GM18526 (cell line): ENCODE results near the gene CFAP45.

Experiments
- POLR2A ChIP-seq: IDR thresholded peaks from 3 replicates; pipeline ENCODE4 v1.6.1; 2011; ENCODE audit not compliant: insufficient read length; ENCODE audit errors: extremely low read depth

Gene CFAP45

DNA sequence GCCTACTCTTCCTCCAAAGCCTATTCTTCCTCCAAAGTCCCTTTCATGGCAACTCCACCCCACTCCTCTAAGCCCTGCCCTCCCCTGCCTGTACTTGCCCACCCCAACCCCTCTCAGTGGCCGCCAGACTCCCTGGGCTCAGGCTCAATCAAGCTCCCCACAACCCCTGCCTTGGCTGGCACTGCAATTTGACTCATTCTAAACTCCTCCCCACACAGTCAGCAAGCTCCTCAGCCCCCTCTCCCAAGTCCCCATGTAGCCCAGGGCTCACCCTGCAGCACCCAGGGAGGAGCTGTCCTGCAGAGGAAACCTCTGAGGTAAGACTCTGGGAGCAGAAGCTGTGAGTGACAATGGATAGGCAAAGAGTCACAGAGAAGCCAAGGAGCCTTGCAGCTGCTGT, 33.9 kb downstream of the CFAP45 start:
- no peak for TF ChIP-seq POLR2A

DNA sequence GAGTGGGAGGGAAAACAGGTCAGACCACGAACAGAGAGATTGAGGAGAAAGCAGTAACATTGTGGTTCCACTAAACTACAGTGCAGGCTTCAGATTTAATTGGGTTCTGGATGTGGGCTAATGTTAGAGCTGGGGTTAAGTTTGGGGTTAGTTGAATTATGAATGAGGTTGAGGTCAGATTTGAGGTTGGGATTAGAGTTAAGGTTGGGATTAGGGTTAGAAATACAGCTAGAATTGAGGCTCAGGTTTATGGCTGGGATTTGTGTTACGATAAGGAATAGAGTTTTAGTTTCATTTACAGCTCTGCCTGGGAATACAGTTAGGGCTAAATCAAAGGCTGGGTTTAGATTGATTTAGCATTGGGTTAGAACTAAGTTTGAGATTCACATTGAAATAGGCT, 35.7 kb downstream of the CFAP45 start:
- TF ChIP-seq POLR2A = no peak

DNA sequence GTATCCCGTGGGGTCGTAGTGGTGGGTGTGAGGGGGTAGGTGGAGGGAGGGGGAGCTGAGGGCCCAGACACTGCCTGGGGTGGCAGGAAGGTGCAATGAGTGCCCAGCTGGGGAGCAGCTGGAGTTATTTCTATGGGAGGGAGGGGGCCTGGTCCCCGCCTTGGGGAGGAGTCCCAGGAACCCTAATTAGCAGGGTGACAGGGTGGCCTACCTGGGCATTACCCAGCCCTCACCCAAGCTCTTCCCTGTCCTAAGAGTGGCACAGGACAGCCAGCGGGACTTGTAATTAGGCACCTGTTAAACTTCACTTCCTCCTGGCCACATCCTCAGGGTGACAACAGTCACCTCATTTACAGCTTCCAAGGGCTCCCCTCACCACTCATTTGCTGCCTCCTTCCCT, 37.4 kb downstream of the CFAP45 start, which contains the start of gene VSIG8:
TSS of gene VSIG8 (minus strand) at position 101 of the 400 bp plus-strand sequence. CDS start 136 bp downstream, outside the sequence.
- no peak for TF ChIP-seq POLR2A

- TF ChIP-seq POLR2A = no peak
Measured at GRCh38 chr1:159862031-159862430, 37.9 kb downstream of the CFAP45 start.

GRCh38 chr1:159861218-159861617, 38.7 kb downstream of the CFAP45 start:
- no peak for TF ChIP-seq POLR2A

- TF ChIP-seq POLR2A = no peak
Measured at GRCh38 chr1:159860456-159860855, 39.5 kb downstream of the CFAP45 start.

GRCh38 chr1:159859767-159860322, 40.1 kb downstream of the CFAP45 start:
- TF ChIP-seq POLR2A = no peak

DNA sequence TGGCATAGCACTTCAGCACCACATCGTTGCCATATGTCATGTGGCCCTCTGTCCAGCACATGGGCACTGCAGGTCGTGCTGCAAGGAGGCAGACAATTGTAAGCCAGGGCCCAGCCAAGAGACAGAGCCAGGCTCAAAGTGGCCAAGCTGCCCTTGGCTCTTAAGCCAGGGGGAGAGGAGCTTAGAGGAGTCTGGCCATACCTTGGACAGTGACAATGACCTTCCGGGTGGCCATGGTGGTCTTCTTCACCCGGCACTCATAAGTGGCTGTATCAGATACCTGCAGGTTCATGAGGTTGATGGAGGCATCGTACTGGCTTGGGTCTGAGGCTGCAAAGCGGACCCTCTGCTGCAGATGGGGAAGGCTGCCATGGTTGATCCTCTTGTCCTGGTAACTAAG, 42.1 kb downstream of the CFAP45 start:
- TF ChIP-seq POLR2A = no peak

DNA sequence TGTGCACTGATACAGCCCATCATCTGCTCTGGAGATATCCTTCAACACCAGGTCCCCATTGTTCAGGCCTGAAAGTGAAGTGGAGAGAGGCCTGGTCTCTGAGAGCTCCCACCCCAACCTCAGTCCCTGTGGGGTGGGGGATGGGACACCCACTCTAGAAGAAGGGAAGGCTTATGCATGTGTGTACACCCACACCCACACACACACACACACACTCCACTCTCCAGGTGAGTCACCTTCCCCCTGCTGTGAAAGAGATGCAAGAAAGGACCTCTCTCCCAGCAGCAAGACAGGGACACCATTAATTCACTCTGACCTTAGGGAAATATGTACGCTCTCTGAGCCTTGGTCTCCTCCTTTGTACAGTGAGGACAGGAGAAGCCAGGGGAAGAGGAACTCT, 43.4 kb downstream of the CFAP45 start:
- TF ChIP-seq POLR2A = no peak

GRCh38 chr1:159855709-159856108, 44.3 kb downstream of the CFAP45 start:
- no peak for TF ChIP-seq POLR2A

- TF ChIP-seq POLR2A = no peak
Measured at GRCh38 chr1:159854693-159855192, 45.2 kb downstream of the CFAP45 start.

DNA sequence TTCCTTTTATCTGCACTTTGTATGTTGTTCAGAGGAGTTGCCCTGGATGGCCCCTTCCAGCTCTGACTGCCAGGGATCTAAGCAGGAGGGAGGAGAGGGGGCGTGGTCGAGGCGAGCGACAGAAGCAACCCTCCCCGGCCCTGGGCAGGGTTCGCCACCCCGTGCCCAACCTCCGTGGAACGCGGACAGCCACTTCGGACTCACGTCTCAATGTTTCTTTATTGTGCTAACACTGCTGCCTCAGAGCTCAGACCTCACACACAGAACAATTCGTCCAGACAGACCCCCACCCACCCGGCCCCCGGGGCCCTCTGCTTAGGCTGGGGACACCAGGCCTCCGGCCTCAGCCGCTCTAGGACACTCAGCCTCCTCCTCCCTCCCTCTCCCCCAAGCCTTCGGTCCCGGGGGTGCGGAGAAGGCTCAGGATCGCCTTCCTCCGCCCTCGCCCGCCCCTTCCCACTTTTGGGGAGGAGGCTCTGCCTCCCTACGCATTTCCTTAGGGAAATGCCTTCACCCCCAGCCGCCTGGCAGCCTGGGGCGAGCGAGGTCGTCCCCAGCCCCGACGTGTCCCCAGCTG, 45.8 kb downstream of the CFAP45 start:
- TF ChIP-seq POLR2A = no peak

DNA sequence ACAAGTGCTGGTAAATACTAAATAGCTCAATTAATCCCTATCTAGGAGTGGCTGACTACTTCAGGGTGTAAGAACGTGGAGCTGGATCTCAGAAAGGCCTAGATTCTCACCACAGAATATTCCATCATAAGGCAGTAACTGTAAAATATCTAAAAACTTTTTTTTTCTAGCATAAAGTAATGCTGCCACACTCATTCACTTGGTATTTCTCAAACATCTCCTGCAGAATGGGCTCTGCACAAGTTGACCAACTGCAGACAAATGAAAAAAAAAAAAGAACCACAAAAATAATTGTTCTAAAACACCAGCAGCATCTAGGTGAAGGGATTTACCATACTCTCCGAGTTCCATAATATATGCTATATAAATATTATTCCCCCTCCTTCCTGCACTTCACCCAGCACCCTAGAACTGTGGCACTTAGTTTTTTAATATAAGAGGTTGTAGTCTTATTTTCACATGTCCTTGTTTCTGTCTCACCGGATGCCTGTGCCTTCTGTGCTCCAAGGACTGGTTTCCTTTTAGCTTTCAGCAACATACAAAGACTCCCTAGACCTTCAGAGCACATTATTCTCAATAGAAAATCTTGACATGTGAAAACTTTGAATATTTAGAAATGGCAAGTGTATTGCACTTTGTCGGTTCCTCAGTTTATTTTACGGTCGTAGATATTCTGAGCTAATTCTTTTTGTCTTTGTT, 46.4 kb downstream of the CFAP45 start:
- no peak for TF ChIP-seq POLR2A

- TF ChIP-seq POLR2A = no peak
Measured at GRCh38 chr1:159851407-159851806, 48.6 kb downstream of the CFAP45 start.

DNA sequence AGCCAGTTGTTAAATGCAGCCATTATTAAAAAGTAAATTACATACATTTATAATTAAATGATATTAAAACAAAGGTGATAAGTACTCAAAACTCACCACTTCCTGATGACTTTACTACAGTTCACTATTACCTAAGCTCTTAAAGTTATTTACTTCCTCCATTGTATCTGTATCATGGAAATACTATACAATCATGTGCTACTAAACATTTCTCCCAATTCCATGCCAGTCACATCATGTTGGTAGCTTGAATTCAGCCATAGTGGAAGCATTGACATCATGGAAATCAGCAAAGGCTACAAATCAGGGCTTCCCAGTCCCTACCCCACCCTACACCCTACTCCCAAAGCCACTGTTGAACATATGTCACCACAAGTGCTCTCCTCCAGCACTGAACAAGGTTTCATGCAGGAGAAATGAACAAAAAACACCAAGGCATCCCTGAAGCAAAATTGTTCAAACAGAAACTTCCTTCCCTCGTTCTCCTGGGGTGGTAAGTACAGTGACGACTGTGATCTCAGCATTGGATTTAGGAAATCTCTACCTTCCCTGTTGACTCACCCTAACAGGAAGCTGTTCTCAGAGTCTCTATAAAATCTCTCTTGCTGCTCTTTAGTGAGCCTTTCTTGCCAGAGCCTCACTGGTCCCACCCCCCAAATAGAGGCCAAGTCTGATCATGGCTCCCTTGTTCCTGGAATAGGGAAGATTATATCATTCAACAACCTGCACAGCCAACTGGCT, 50.2 kb downstream of the CFAP45 start:
- no peak for TF ChIP-seq POLR2A

DNA sequence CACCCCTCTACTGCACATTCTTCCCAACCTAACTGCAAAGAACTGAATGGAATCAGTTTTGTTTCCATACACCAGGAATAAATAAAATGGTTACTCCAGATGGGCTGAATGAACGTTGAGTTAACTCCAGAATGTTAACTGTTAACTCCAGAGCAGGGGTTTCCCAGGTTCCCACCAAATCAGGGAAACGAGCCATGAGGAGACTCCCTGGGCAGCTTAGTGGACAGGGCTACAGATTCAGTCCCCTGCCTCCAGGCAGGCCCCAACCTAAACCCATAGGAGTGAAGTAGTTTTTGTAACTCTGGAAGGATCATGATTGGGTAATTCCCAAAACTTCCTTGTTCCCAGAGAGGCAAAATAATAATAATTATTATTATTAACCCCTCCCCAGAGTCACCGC, 51.6 kb downstream of the CFAP45 start:
- TF ChIP-seq POLR2A = no peak

- TF ChIP-seq POLR2A = no peak
Measured at GRCh38 chr1:159847231-159847630, 52.7 kb downstream of the CFAP45 start.
